ENCODE measurements around the gene PPP1R3E.
A peak's percentile ranks its signal among the peaks of the same experiment; 100 is the strongest.
"Not testable (repeated sequence)": the region's sequence is repeated elsewhere in the genome, so short reads cannot be mapped to it uniquely, and the experiment has no call there.

The PPP1R3E gene

GRCh38 chr14:23297611-23298277 is 4.9 kb downstream of the PPP1R3E start:
- no peak for DNase-seq

GRCh38 chr14:23297096-23297495 is 5.6 kb downstream of the PPP1R3E start:
- DNase-seq, result no peak

GRCh38 chr14:23296012-23296777 is 6.5 kb downstream of the PPP1R3E start:
- DNase-seq, result no peak

GRCh38 chr14:23294734-23295561 is 7.7 kb downstream of the PPP1R3E start:
- DNase-seq, result peak; percentile 68

GRCh38 chr14:23286902-23287479 is 15.7 kb downstream of the PPP1R3E start:
- no peak for DNase-seq

- DNase-seq, result peak; percentile 97
These were observed 16.4 kb downstream of the PPP1R3E start, which contains the start of gene HOMEZ for GRCh38 chr14:23286020-23286901. Gene HOMEZ (minus strand): TSS chr14:23286132. CDS start chr14:23285952, 180 bp downstream.

GRCh38 chr14:23285530-23286019 is 17.1 kb downstream of the PPP1R3E start:
- DNase-seq, result no peak

- no peak for DNase-seq
These were observed 17.8 kb downstream of the PPP1R3E start for GRCh38 chr14:23284654-23285529.

GRCh38 chr14:23281247-23281646 is 21.4 kb downstream of the PPP1R3E start:
- DNase-seq, result no peak

GRCh38 chr14:23277928-23278327 is 24.7 kb downstream of the PPP1R3E start:
- DNase-seq, result not testable (repeated sequence)

GRCh38 chr14:23277189-23277588 is 25.5 kb downstream of the PPP1R3E start:
- DNase-seq, result no peak

- no peak for DNase-seq
These were observed 27.2 kb downstream of the PPP1R3E start for GRCh38 chr14:23275412-23275811.

GRCh38 chr14:23269193-23269592 is 33.5 kb downstream of the PPP1R3E start:
- DNase-seq, result no peak

- DNase-seq, result not testable (repeated sequence)
These were observed 41.8 kb downstream of the PPP1R3E start for GRCh38 chr14:23260849-23261248.

- DNase-seq, result no peak
These were observed 43.2 kb downstream of the PPP1R3E start for GRCh38 chr14:23259426-23259825.

- no peak for DNase-seq
These were observed 44.4 kb downstream of the PPP1R3E start for GRCh38 chr14:23258256-23258655.

GRCh38 chr14:23252420-23253333 is 50.0 kb downstream of the PPP1R3E start:
- DNase-seq, result no peak

- DNase-seq, result no peak
These were observed 50.7 kb downstream of the PPP1R3E start for GRCh38 chr14:23252006-23252405.

- DNase-seq, result no peak
These were observed 52.8 kb downstream of the PPP1R3E start for GRCh38 chr14:23249824-23250223.

GRCh38 chr14:23248601-23249000 is 54.1 kb downstream of the PPP1R3E start:
- no peak for DNase-seq

Data from activated CD8-positive, alpha-beta memory T cell treated with anti-CD3 and anti-CD28 coated beads, Interleukin-2, amount 50 U/mL, for 48 hours (primary cell).